ENCODE data around the gene HGF. TPM values are rescaled to one million over a fixed set of nuclear protein-coding genes. Genes with fewer than 3 reads are reported as not detected.

HGF gene
- polyA plus RNA-seq, 1 of the 3 experiments (the other 2 are of a cell fraction): 1.5 TPM

- H2AFZ ChIP-seq (ENCODE audit: low read depth): no peak overlapping the region
- CTCF ChIA-PET: interaction anchor here (0.7 to 1.0 kb wide), 4 partner anchors 11 to 255 kb away, joined by 3 to 5 read pairs (median 4); no protein-coding TSS in a partner anchor
- H3K27ac ChIP-seq (ENCODE audit: low read depth in 2 of 2, low read length in 1 of 2): no peak overlapping the region
- TF ChIP-seq POLR2AphosphoS5 (IDR thresholded peaks at IDR 0.05; ENCODE audit: low read depth, low read length) (no peak), FOXM1 (IDR thresholded peaks at IDR 0.05; ENCODE audit: low read depth) (no peak), TEAD4 (IDR thresholded peaks at IDR 0.05; ENCODE audit: borderline replicate concordance, insufficient read depth) (no peak), CHD2 (IDR thresholded peaks at IDR 0.05; ENCODE audit: low read length, partially characterized antibody) (no peak), GABPA (IDR thresholded peaks at IDR 0.05; ENCODE audit: low read depth) (no peak), TCF12 (IDR thresholded peaks at IDR 0.05) (no peak), USF1 (IDR thresholded peaks at IDR 0.05; ENCODE audit: borderline replicate concordance, low read depth) (no peak)
- TF ChIP-seq, protein P1, sequence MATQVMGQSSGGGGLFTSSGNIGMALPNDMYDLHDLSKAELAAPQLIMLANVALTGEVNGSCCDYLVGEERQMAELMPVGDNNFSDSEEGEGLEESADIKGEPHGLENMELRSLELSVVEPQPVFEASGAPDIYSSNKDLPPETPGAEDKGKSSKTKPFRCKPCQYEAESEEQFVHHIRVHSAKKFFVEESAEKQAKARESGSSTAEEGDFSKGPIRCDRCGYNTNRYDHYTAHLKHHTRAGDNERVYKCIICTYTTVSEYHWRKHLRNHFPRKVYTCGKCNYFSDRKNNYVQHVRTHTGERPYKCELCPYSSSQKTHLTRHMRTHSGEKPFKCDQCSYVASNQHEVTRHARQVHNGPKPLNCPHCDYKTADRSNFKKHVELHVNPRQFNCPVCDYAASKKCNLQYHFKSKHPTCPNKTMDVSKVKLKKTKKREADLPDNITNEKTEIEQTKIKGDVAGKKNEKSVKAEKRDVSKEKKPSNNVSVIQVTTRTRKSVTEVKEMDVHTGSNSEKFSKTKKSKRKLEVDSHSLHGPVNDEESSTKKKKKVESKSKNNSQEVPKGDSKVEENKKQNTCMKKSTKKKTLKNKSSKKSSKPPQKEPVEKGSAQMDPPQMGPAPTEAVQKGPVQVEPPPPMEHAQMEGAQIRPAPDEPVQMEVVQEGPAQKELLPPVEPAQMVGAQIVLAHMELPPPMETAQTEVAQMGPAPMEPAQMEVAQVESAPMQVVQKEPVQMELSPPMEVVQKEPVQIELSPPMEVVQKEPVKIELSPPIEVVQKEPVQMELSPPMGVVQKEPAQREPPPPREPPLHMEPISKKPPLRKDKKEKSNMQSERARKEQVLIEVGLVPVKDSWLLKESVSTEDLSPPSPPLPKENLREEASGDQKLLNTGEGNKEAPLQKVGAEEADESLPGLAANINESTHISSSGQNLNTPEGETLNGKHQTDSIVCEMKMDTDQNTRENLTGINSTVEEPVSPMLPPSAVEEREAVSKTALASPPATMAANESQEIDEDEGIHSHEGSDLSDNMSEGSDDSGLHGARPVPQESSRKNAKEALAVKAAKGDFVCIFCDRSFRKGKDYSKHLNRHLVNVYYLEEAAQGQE (IDR thresholded peaks at IDR 0.05; ENCODE audit: low read depth, low read length): no peak
- H3K4me1 ChIP-seq (ENCODE audit: control insufficient read depth in 1 of 2, insufficient read depth in 2 of 2, low read depth in 1 of 2, low read length in 1 of 2): no peaks in the 10 kb centered on the region; a peak in 2 of 4 replicates
- no peak overlapping the region for H3K9ac ChIP-seq
- H3F3A ChIP-seq (replicated peaks; ENCODE audit: insufficient read depth): no peaks in the 10 kb centered on the region
- no peaks in the 10 kb centered on the region for H3K27me3 ChIP-seq (ENCODE audit: insufficient read depth)
- H3K9me3 ChIP-seq: no peaks in the 10 kb centered on the region
- H3K4me3 ChIP-seq (ENCODE audit: low read depth in 2 of 2, low read length in 1 of 2): no peak overlapping the region
- WGBS (ENCODE audit: low lambda C conversion rate): 88% methylated on average over 2 of the region's 2 CpGs
- no peak for DNase-seq
- no peaks in the 10 kb centered on the region for H3K79me2 ChIP-seq (ENCODE audit: insufficient read depth)
- H3K4me2 ChIP-seq: no peak overlapping the region
- H3K9me2 ChIP-seq: no peaks in the 10 kb centered on the region
- H3K36me3 ChIP-seq (replicated peaks in 1 of 2; ENCODE audit: control insufficient read depth in 1 of 2, insufficient read depth in 2 of 2, low read length in 1 of 2): peaks cover 0 to 2% of the 10 kb centered on the region in 2 experiments
- no peaks in the 10 kb centered on the region for H4K20me1 ChIP-seq (ENCODE audit: insufficient read depth)
- POLR2A ChIA-PET: no interaction called here
Observed at GRCh38 chr7:81754918-81755696, 14.7 kb downstream of the HGF start.

GRCh38 chr7:81753392-81753791 is 16.5 kb downstream of the HGF start:
- Histone ChIP-seq H3K36me3 (replicated peaks in 1 of 2; ENCODE audit: control insufficient read depth in 1 of 2, insufficient read depth in 2 of 2, low read length in 1 of 2) (peaks cover 0 to 2% of the 10 kb centered on the region in 2 experiments), H3K79me2 (ENCODE audit: insufficient read depth) (no peaks in the 10 kb centered on the region), H3K4me3 (ENCODE audit: low read depth in 2 of 2, low read length in 1 of 2) (no peak overlapping the region), H4K20me1 (ENCODE audit: insufficient read depth) (no peaks in the 10 kb centered on the region), H3F3A (replicated peaks; ENCODE audit: insufficient read depth) (no peaks in the 10 kb centered on the region), H3K4me1 (ENCODE audit: control insufficient read depth in 1 of 2, insufficient read depth in 2 of 2, low read depth in 1 of 2, low read length in 1 of 2) (no peaks in the 10 kb centered on the region; a peak in 2 of 4 replicates), H3K9me2 (no peaks in the 10 kb centered on the region), H3K9ac (no peak overlapping the region), H3K4me2 (no peak overlapping the region), H3K27me3 (ENCODE audit: insufficient read depth) (no peaks in the 10 kb centered on the region), H2AFZ (ENCODE audit: low read depth) (no peak overlapping the region), H3K9me3 (no peaks in the 10 kb centered on the region), H3K27ac (ENCODE audit: low read depth in 2 of 2, low read length in 1 of 2) (no peak overlapping the region)
- WGBS (ENCODE audit: low lambda C conversion rate): 92% methylated on average over 1 of the region's 1 CpG
- ChIA-PET POLR2A (no interaction called here), CTCF (interaction anchor here (1.0 to 1.8 kb wide), 3 partner anchors 9 to 252 kb away, joined by 3 to 5 read pairs (median 3); no protein-coding TSS in a partner anchor)
- DNase-seq: no peak
- no peak for TF ChIP-seq TEAD4 (IDR thresholded peaks at IDR 0.05; ENCODE audit: borderline replicate concordance, insufficient read depth)
- TF ChIP-seq SMC3 (IDR thresholded peaks at IDR 0.05; ENCODE audit: low read depth, low read length): no peak
- no peak for TF ChIP-seq MXI1 (IDR thresholded peaks at IDR 0.05; ENCODE audit: low read depth, low read length)
- TF ChIP-seq, protein P1 (IDR thresholded peaks at IDR 0.05; ENCODE audit: low read depth, low read length): no peak
- TF ChIP-seq YY1 (IDR thresholded peaks at IDR 0.05; ENCODE audit: low read depth): no peak
- no peak for TF ChIP-seq RCOR1 (IDR thresholded peaks at IDR 0.05; ENCODE audit: low read length)
- TF ChIP-seq JUND (IDR thresholded peaks at IDR 0.05): no peak
- no peak for TF ChIP-seq SIN3A (IDR thresholded peaks at IDR 0.05; ENCODE audit: borderline replicate concordance, low read depth, low read length)
- TF ChIP-seq, protein P2, sequence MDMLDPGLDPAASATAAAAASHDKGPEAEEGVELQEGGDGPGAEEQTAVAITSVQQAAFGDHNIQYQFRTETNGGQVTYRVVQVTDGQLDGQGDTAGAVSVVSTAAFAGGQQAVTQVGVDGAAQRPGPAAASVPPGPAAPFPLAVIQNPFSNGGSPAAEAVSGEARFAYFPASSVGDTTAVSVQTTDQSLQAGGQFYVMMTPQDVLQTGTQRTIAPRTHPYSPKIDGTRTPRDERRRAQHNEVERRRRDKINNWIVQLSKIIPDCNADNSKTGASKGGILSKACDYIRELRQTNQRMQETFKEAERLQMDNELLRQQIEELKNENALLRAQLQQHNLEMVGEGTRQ (IDR thresholded peaks at IDR 0.05; ENCODE audit: borderline replicate concordance, low read depth, low read length): no peak
- TF ChIP-seq FOSL2 (IDR thresholded peaks at IDR 0.05; ENCODE audit: borderline replicate concordance, low read depth): no peak
- no peak for TF ChIP-seq EP300 (IDR thresholded peaks at IDR 0.05; ENCODE audit: borderline replicate concordance in 1 of 2, low read depth in 1 of 2, low read length in 1 of 2)

Data from SK-N-SH (cell line).